ENCODE measurements around the gene RHOG.

Gene RHOG

DNA sequence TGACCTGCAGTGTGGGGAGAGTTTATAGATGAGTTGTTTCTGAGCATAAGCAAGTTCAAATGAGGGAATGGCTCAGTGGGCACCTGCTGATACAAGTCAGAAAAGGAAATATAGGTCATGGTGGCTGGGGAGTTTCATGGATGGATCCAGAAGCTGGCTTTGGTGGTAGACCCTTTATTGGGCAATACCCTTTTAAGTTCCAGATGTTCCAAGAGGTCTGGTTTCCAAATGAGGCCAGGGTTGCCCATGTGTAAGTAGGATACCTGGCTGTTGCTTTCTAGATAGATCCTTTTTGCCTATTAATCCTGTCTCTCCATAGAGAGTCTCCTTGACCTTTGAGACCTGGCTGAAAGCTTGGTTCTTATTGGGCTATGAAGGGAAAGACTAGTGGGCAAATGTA, 16.9 kb upstream of the RHOG start:
- DNase-seq = no peak

DNA sequence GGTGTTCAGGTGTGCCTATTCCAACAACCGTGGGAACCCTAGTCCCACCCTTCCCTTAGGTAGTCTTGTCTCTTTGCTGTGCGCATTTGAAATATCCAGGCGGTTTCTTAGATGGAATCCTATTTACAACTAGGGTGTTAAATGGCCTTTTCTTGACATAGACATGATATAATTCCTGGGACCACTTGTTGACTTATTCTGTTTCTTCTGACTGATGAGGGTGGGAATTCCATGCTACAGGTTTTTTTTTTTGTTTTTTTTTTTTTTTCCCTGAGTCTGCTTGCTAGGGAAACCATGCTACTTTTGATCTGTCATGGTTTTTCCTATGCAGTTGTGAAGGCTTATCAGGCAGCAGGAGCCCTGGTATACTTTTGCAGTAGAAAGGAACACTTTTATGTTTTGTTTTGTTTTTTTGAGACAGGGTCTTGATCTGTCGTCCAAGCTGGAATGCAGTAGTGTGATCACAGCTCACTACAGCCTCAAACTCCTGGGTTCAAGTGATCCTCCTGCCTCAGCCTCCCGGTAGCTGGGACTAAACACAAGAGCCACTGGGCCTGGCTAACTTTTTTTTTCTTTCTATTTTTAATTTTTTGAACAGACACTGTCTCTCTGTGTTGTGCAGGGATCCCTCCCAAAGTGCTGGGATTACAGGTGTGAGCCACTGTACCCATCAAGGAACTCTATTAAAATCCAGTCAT, 16.2 kb upstream of the RHOG start:
- DNase-seq = no peak

DNA sequence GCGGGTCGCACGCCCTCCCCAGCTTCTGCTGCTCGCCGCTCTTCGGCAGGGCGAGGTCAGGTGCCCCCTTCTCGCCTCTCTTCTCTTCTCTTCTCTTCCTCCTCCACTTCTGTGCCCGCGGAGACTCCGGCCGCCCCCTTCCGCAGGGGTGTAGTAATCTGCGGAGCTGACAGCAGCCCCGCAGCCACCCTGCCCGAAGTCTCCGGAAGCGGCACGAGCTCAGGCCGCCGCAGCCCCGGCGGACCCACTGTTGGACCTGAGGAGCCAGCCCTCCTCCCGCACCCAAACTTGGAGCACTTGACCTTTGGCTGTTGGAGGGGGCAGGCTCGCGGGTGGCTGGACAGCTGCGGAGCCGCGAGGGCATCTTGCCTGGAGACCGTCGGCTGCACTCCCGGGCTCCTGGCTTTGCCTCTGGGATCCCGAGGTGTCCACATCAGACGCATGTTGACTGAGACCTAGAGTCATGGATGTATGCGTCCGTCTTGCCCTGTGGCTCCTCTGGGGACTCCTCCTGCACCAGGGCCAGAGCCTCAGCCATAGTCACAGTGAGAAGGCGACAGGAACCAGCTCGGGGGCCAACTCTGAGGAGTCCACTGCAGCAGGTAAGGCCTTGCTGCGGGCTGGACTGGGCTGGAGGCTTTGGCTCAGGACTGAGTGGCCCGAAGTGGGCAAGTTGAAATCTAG, 15.2 kb upstream of the RHOG start:
- DNase-seq = no peak

DNA sequence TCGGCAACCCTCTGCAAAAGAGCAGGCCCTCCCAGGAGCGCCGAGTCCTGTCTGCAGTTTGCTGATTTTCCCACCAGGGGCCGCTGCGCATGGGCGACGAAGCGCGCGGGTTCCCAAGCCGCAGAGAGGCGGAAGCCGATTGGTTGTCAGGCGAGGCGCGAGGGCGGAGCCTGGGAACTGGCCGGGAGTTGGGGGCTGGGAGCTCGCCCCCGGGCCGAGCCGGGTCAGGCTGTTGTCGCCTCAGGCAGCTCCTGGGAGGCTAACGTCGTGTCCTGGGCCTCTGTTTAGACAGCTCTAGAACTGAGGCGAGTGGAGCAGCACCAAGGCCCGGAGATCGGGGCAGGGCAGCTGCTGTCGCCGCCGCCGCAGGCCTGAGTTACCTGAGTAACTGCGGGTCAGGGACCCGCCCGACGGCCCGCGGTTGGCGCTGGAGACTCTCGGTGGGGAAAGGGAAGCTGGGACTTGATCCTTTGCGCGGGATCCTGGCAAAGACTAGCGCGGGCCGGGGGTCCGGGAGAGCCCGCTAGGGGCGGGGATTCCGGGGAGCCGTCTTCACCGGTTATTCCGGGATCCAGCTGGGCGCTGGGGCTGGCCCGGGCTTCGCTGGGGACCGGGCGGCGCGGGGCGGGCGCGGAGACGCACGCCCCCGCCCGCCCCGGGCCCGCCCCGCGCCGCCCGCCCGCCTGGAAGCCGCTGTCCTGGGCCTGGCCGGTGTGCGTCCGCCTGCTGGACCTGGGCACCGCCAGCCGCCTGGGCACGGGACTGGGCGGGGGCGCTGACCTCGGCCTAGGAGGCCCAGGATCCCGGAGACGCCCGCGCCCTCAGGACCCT, 14.4 kb upstream of the RHOG start, which contains the start of gene STIM1:
Gene STIM1 (plus strand): TSS at position 688 of the 831 bp plus-strand sequence. CDS start 607 bp downstream, outside the sequence.
- DNase-seq = peak; percentile 99

DNA sequence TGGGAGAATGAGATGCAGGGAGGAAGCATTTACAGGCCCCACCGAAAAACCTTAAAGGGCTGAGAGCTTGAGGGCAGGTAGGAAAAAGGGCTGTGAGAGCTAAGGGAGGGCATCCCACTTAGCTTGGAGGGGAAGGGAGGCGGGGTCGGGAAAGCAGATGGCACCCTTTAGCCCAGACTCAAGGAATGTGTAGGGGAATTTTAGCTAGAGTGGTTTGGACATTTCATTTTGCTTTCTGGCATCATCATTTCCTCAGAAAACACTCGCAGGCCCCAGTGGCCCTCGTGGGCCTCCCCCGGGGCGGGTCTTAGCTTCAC, 13.9 kb upstream of the RHOG start:
- no peak for DNase-seq

DNA sequence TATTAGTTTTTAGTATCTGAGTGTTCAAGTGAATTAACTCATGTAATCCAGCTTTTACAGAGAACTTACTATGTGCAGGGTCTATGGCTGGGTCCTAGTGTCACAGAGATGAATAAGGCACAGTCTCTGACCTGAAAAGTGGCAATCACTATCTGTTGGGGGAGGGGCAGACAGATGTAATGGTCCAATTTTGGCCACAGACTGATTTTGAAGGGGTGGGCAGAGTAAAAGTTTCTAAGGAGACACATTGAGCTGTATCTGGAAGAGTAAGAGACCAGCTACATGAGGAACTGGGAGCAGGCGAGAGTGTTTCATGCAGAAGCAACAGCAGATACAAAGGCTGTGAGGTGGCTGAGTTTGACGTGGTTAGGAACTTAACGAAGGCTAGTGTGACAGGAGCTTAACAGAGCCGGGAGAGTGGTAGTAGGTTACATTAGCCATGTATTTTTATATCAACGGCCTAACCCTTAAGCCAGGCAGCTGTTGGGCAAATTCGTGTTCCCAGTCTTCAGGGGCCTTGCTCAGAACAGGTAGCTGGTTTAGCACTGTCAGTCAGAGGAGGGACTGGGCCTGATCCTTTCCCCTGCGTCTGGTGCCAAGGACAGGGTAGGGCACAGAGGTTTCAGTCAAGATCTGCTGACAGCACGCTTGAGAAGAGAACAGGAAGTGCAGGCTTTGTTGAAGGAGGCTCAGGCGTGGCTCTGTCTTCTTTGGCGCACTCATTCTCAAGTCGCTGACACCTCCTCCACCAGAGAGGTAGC, 13.3 kb upstream of the RHOG start:
- peak; percentile 85 for DNase-seq

DNA sequence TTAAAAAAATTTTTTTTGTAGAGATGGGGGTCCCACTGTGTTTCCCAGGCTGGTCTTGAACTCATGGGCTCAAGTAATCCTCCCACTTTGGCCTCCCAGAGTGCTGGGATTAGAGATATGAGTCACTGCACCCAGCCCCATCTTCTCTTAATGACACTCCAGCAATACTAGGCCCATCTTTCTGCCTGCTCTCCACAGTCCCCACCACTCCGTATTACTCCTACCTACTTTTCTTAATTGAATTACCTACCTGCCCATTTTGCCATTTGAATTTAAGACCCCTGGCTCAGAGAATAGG, 12.7 kb upstream of the RHOG start:
- no peak for DNase-seq

DNA sequence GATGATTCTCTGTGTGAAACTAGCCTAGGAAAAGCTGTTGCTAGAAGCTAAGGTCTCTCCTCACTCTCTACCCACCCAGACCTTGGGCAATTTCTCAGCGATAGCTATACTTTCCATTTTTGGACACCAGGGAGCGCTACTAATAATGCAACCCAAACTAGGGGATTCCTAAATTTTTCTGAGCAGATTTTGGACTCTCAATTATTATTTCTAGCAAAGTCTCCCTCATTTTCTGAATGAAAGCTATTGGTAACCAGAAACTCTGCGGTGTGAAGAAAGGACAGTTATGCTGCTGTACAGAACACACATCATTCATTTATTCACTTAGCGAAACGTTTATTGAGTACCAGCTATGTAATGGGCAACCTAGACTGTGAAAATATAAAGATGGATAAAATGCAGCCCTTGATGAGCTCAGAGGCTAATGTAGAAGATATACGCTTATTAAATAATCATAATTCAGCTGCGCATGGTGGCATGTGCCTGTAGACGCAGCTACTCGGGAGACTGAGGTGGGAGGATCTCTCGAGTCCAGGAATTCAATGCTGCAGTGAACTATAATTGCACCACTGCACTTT, 8.6 kb upstream of the RHOG start:
- peak; percentile 66 for DNase-seq

DNA sequence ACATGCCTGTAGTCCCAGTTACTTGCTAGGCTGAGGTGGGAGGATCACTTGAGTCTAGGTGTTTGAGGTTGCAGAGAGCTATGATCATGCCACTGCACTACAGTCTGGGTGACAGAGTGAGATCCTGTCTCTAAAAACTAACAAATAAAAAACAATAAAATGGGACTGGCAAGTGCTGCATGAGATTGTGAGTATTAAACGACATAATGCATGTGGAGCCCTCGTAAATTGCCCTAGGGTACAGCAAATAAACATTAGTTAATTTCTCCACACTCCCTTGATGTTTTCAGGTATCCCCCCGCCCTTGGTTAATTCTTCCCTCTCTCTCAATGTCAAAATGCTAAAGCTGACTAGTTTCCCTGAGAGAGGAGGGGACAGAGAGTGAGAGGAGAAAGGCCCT, 4.9 kb upstream of the RHOG start:
- no peak for DNase-seq

DNA sequence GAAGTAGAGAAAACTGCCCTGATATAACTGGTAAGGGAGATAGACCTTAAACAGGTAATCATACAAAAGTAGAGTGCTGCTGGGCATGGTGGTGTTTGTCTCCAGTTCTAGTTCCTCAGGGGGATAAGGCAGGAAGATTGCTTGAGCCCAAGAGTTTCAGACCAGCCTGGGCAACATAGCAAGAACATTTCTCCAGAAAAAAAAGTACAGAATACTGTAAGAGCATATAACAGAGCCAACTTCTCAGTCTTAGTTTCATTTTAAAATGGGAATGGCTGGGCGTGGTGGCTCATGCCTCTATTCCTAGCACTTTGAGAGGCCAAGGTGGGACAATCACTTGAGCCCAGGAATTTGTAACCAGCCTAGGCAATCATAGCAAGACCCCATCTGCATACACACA, 4.5 kb upstream of the RHOG start:
- DNase-seq = no peak

DNA sequence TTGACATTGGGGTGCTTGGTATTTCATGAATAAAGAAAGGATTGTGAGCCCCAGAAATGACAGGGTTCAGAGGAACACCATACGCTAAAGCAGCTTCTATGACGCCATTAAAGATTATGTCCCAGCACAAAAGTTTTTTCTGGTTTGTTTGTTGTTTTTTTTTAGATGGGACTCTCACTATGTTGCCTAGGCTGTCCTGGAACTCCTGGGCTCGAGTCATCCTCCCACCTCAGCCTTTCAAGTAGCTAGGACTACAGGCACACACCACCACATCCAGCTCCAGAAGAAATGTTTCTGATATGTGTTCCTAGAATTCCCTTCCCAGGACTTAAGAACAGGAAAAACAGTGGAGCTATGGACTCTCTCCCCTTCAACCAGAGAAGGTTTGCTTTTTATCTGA, 2.6 kb upstream of the RHOG start:
- DNase-seq = no peak

DNA sequence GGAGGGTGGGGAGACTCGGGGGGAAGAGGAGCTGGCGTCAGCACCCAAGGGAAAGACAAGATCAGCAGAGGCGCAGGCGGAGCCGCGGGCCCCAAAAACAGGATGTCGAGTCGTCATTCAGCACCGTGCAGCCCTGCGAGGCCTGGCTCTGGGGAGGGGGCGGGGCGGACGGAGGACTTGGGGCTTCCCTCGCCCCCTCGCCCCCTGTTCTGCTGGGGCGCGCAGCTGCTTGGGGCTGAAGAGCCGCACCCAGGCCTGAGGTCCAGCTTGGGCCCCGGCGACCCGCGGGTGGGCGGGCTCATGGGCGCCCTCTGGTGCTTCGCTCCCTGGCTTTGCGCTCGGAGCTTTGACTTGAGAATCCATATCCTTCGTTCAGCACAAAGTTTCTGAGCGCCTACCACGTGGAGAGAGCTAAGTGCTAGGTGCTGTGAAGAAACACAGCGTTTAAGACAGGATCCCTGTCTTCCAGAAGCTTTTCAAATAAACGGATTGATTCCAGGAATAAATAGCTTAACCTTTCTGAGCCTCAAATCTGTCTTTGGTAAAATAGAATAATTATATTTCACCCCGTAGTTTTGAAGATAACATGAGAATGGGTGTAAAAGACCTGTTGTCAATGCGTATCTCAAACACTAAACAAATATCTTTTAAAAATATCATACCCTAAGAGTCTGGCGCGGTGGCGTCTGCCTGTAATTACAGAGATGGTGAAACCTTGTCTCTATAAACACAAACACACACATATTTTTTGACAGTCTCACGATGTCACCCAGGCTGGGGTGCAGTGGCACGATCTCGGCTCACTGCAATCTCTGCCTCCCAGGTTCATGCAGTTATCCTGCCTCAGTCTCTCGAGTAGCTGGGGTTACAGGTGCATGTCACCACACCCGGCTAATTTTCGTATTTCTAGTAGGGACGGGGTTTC, 929 bp upstream of the RHOG start:
- DNase-seq = peak; percentile 93

DNA sequence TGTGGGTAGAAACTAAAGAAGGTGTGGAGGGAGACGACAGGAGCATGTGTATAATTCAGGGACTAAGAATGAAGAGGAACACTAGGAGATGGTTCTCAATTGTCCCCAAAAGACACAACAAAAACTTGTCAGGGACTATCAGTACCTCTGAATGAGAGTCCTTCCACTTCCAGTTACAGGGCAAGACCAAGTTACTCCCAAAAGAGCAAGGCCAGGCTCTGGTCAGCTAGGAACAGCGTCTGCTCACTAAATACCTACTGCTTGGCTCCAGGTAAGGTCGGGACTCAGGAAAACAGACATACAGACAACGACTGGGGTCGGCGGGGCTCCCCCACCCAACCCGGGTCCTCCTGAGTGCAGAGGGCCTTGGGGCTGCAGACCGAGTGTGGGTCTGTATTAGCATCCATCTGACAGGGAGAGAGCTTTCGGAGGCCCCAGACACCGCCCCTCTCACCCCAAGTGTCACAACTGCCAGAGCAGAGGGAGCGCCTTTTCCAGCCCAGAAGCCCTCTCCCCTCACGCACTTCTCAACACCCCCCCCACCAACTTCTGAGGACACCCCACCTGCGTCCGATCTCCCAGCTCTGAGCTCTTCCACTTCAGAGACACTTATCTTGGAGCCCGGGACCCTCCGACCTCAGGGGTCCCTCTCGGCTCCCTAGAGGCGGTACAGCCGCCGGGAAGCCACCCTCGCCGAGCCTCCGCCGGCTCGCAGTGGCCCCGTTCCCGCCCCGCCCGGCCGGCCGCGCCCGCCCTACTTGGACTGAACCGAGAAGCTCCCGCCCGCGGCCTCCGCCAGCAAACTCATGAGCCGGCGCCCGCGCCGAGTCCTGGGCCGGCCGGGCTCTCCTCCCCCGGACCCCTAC, 522 bp downstream of the RHOG start:
- no peak for DNase-seq

DNA sequence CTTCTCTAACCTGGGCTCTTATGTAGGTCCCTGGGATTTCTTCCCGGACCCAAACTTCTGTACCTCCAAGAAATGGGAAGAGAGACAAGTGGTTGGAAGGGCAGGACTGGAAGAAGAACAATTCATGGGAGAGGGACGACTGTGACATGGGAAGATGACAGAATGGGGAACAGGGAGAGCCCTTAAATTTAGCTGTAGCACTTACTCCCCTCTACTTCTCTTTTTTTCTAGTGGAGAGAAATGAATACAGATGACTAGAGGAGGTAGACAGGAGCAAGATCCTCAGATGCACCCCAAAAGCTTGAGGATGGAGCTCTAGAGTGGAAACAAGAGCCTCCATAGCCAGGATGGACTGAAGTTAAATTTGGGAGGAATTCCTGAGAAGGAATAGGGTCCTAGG, 2.3 kb downstream of the RHOG start:
- no peak for DNase-seq

DNA sequence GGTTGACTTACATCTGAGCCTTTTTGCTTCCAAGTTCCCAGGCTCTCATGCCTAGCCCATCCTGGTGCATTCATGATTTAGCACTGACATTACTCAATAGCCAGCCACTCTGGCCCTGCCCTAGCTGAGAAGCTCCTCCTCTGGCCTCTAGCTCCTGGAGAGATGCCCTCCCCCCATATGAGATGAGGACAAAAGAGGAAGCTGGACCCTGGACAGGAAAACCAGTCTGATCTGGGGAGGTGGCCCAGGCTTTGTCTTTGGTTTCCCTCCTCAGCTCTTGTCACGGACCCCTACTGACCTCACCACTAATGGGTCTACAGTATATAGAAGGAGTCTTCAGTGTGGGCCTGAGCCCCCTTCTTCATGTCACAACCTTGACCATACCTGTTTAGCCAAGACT, 3.0 kb downstream of the RHOG start:
- no peak for DNase-seq

DNA sequence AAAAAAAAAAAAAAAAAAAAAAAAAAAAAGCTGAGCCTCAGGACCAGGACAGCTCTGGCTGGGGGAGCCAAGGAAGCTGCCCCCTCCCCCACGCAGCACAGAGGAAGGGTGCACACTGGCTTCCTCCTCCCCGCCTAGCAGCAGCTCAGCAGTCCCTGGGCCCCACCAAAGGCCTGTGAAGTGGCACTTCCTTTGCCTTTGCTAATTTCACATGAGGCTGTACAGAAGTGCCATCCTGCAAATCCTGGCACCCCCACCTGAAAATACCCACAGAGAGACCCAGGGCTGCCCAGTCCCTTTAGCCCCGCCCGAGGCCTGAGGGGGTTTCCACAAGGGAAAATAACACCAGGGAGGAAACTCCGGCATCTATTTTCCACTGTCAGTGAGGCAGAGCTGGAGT, 3.9 kb downstream of the RHOG start:
- DNase-seq = peak; percentile 75

DNA sequence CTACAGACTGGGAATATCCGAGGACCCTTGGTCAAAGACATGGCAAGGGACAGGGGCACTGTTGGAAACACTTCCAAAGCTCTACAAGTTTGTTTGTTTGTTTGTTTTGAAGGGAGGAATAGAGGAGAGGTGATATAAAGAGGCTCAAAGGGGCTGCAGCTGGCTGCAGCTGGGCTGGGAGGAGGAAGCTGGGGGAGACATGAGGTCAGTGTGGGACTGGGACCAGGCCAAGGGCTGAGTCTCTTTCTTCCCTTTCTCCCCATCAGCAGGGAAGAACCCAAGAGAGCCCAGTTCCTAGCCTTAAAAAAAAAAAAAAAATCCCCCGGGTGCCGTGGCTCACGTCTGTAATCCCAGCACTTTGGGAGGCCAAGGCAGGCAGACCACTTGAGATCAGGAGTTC, 5.0 kb downstream of the RHOG start:
- no peak for DNase-seq

DNA sequence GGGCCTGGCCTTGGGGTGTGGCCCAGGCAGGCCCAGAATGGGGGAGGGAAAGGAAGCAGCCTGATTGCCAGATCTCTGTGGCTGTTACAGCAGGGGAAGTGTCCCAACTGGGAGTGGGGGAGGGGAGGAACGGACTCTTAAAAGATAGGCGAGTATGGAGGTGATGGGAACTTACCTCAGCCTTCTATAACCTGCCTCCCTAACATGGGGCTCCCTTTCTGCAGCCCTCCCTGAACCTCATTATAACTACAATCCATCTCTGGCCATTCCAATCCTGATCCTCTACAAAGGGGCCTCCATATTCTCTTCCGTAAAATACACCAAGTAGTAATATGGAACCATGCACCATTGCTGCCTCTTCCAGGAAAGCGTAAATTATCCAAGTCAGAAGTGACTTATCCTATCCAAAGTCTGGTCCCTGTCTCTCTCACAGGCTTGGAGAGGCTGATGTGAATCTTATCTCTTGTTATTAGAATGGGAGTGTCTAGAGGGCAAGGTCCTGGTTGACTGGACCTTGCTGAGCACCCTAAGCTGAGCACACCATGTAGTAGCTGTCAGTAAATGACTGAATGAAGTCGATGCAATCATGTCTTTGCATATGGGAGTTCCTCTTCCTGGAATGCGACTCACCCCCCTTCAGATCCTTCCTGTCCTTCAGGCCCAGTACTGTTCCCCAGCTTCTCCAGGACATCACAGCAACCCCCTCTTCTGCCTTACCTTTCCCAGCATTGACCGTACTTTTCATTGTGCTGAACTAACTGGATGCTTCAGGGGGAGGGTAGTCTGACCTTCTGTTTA, 5.9 kb downstream of the RHOG start:
- DNase-seq = no peak

DNA sequence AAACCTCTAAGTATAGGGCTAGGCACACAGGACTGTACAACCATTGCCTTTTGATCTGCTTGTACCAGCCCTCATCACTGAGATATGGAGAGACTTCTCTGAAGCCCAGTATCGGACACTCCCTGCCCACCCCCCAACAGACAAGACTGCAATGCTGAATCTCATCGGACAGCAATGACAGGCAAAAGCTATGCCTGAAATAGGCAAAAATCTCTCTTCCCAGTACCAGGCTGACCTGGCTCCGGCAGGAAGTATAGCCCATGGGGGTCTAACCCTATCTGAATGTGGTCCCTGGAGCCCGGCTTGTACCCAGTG, 6.5 kb downstream of the RHOG start:
- no peak for DNase-seq

DNA sequence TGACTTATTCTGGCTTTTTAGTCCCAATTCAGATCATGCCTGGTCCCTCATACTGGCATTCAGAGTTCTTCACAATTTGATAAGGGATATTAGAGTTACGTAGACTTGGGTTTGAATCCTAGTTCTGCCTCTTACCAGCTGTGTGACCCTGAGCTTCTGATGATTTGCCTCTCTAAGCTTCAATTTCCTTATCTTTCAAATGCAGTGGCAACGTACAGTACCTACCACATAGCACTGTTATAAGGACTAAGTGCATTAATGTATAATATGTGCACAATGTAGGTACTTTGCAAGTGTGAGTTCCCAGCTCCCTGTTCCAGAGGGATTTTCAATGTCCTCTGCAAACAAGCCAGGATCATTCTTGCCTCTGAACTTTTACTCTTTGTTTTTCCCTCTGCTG, 7.3 kb downstream of the RHOG start:
- DNase-seq = no peak
